Lung (tissue), 12 donors: Measurements from ENCODE around the gene PHF12. TPM values are rescaled to one million over a fixed set of nuclear protein-coding genes. Genes with fewer than 3 reads are reported as not detected.

Source experiments
- ATAC-seq: fragments of 200-7000 bp; cut with Tn5 transposase; one replicate; pipeline ENCODE4 v1.9.1; 2020; ENCODE audit warnings: moderate number of reproducible peaks; ENCODE audit not compliant: insufficient read depth, low FRiP score
- DNase-seq, 3 donors: peaks; one replicate each; pipeline ENCODE4 v3.0.0-alpha.2; 2013 to 2017
- H3K27ac ChIP-seq, 2 donors: one replicate each; pipeline ENCODE4 v1.5.1; 2013; ENCODE audit warnings: mild to moderate bottlenecking in 2 of 2, moderate library complexity in 2 of 2, control low read depth in 1 of 2, inconsistent platforms in 1 of 2, low read depth in 1 of 2, low read length in 1 of 2
- H3K27me3 ChIP-seq, 3 donors: one replicate each; pipeline ENCODE4 v1.5.1; 2013; ENCODE audit warnings: low read length in 2 of 3; ENCODE audit not compliant: control insufficient read depth in 3 of 3, insufficient read depth in 3 of 3
- H3K36me3 ChIP-seq, 4 donors: one replicate each; pipeline ENCODE4 v1.5.1; 2013; ENCODE audit warnings: low read length in 4 of 4, mild to moderate bottlenecking in 1 of 4, moderate library complexity in 1 of 4; ENCODE audit not compliant: control insufficient read depth in 4 of 4, insufficient read depth in 4 of 4
- H3K4me1 ChIP-seq, 5 donors: one replicate each; pipeline ENCODE4 v1.5.1; 2013; ENCODE audit warnings: low read length in 5 of 5, mild to moderate bottlenecking in 2 of 5, moderate library complexity in 1 of 5; ENCODE audit not compliant: control insufficient read depth in 5 of 5, insufficient read depth in 5 of 5
- H3K4me3 ChIP-seq: one replicate; pipeline ENCODE4 v1.5.1; 2013; ENCODE audit warnings: mild to moderate bottlenecking, control low read depth, moderate library complexity
- H3K9ac ChIP-seq, 2 donors: one replicate each; pipeline ENCODE4 v1.5.1; 2013; ENCODE audit warnings: low read length in 2 of 2, control low read depth in 1 of 2; ENCODE audit not compliant: insufficient read depth in 1 of 2
- H3K9me3 ChIP-seq, 4 donors: one replicate each; pipeline ENCODE4 v1.5.1; 2013; ENCODE audit warnings: low read length in 3 of 4, mild to moderate bottlenecking in 1 of 4, moderate library complexity in 1 of 4; ENCODE audit not compliant: control insufficient read depth in 4 of 4, insufficient read depth in 3 of 4
- CTCF ChIP-seq: IDR thresholded peaks from 2 replicates; pipeline ENCODE4 v1.5.1; 2012; ENCODE audit warnings: mild to moderate bottlenecking; ENCODE audit errors: control extremely low read depth, extremely low read depth
- WGBS, 2 donors: extraction: QIAGEN DNeasy Blood & Tissue Kit; methylation state at CpG; one replicate each; pipeline ENCODE4 v1.1.7; 2013; 5-methylcytosine and 5-hydroxymethylcytosine counted together
- polyA plus RNA-seq, 2 donors: library from polyadenylated mRNA; stranded (reverse); fragments of 200-250 nt; gene quantifications; one replicate each; pipeline ENCODE4 v1.2.1, GENCODE V29; 2013
- total RNA-seq, 2 donors: library from RNA; depleted of rRNA in 1 of 2; stranded (reverse); fragments of >200 nt in 1 of 2; gene quantifications; one replicate each; pipeline ENCODE4 v1.2.1, GENCODE V29; 2014 to 2021
- donor health status: control.
- donor health status: control.
- donor health status: Bipolar disorder and iron deficiency.
- donor health status: healthy.
- donor health status: DM: yes; HTN: yes; CAD: no.

The PHF12 gene
- total and polyA plus RNA-seq, 4 donors, result 12.6 to 59.1 (median 37.3) TPM

- no peak for TF ChIP-seq CTCF
- H3K27me3 ChIP-seq, result peaks cover 0 to 6% (median 0%) of the 10 kb centered on the region in 3 donors
- DNase-seq, result no peak
- H3K4me1 ChIP-seq, result peaks cover 0 to 9% (median 0%) of the 10 kb centered on the region in 5 donors
- H3K4me3 ChIP-seq, result no peak overlapping the region
- H3K9ac ChIP-seq, result no peak overlapping the region
- ATAC-seq, result no peak
- no peaks in the 10 kb centered on the region for H3K36me3 ChIP-seq
- no peaks in the 10 kb centered on the region for H3K9me3 ChIP-seq
- H3K27ac ChIP-seq, result no peak overlapping the region
These were observed 37.7 kb upstream of the PHF12 start for GRCh38 chr17:28989028-28989427.

GRCh38 chr17:28988475-28988874, 37.2 kb upstream of the PHF12 start:
- TF ChIP-seq CTCF, result no peak
- H3K27ac ChIP-seq, result no peak overlapping the region
- H3K9me3 ChIP-seq, result no peaks in the 10 kb centered on the region
- DNase-seq, result no peak
- no peak for ATAC-seq
- peaks cover 0 to 9% (median 3%) of the 10 kb centered on the region in 5 donors for H3K4me1 ChIP-seq
- no peak overlapping the region for H3K9ac ChIP-seq
- H3K36me3 ChIP-seq, result no peaks in the 10 kb centered on the region
- H3K4me3 ChIP-seq, result no peak overlapping the region
- H3K27me3 ChIP-seq, result peaks cover 0 to 6% (median 0%) of the 10 kb centered on the region in 3 donors
- WGBS, 2 donors, result 91% methylated on average over 1 of the region's 1 CpG; no CpG with 5 or more reads in 1 of the 2 donors

GRCh38 chr17:28986714-28987655, 35.7 kb upstream of the PHF12 start:
- DNase-seq, result no peak
- no peak for ATAC-seq
- Histone ChIP-seq H3K36me3 (no peaks in the 10 kb centered on the region), H3K27me3 (peaks cover 0 to 3% (median 0%) of the 10 kb centered on the region in 3 donors), H3K9ac (no peak overlapping the region), H3K4me3 (no peak overlapping the region), H3K27ac (no peak overlapping the region), H3K9me3 (no peaks in the 10 kb centered on the region), H3K4me1 (peaks cover 0 to 9% (median 6%) of the 10 kb centered on the region in 5 donors)
- no peak for TF ChIP-seq CTCF
- WGBS, 2 donors, result 88 to 90% methylated on average over 15 of the region's 15 CpGs
